Hindlimb muscle (tissue), 1 donor: Measurements from ENCODE around the gene CFI. TPM values are rescaled to one million over a fixed set of nuclear protein-coding genes. Genes with fewer than 3 reads are reported as not detected.

Experiments used
- DNase-seq: peaks from one replicate; pipeline ENCODE4 v3.0.0-alpha.2; 2013
- polyA plus RNA-seq: library from polyadenylated mRNA; unstranded; fragments of 120-200 nt; gene quantifications from one replicate; pipeline ENCODE4 v1.2.1, GENCODE V29; 2013; ENCODE audit not compliant: insufficient read length

The CFI gene
- polyA plus RNA-seq, 1 donor: 7.3 TPM

- peak; percentile 78 for DNase-seq
These were observed 71.8 kb downstream of the CFI start, which contains the start of gene PLA2G12A for GRCh38 chr4:109729718-109730618. TSS of gene PLA2G12A (minus strand) at chr4:109730070. CDS start at chr4:109729809, 261 bp downstream.

GRCh38 chr4:109729117-109729717, 72.6 kb downstream of the CFI start:
- no peak for DNase-seq

GRCh38 chr4:109728385-109728784, 73.4 kb downstream of the CFI start:
- DNase-seq: no peak

GRCh38 chr4:109723110-109723509, 78.7 kb downstream of the CFI start:
- no peak for DNase-seq

- no peak for DNase-seq
These were observed 79.4 kb downstream of the CFI start for GRCh38 chr4:109722357-109722756.

- no peak for DNase-seq
These were observed 80.8 kb downstream of the CFI start for GRCh38 chr4:109721033-109721432.

- DNase-seq: no peak
These were observed 82.2 kb downstream of the CFI start for GRCh38 chr4:109719604-109720003.

- DNase-seq: no peak
These were observed 83.0 kb downstream of the CFI start for GRCh38 chr4:109718759-109719158.

- DNase-seq: no peak
These were observed 88.3 kb downstream of the CFI start for GRCh38 chr4:109713500-109713899.

GRCh38 chr4:109708990-109709389, 92.8 kb downstream of the CFI start:
- no peak for DNase-seq

GRCh38 chr4:109708435-109708834, 93.4 kb downstream of the CFI start:
- no peak for DNase-seq

GRCh38 chr4:109703664-109704361, 98.0 kb downstream of the CFI start:
- DNase-seq: peak; percentile 15

- peak; percentile 79 for DNase-seq
These were observed 98.7 kb downstream of the CFI start, which contains the start of gene CASP6 for GRCh38 chr4:109702950-109703663. TSS of gene CASP6 (minus strand) at chr4:109703445. CDS start at chr4:109703395, 50 bp downstream.

GRCh38 chr4:109701566-109702410, 100.0 kb downstream of the CFI start:
- DNase-seq: no peak

GRCh38 chr4:109699553-109700225, 102.1 kb downstream of the CFI start:
- no peak for DNase-seq

- no peak for DNase-seq
These were observed 103.1 kb downstream of the CFI start for GRCh38 chr4:109698656-109699055.

- DNase-seq: no peak
These were observed 110.3 kb downstream of the CFI start for GRCh38 chr4:109691411-109691920.
